ENCODE results near the gene GNAO1.

The GNAO1 gene

DNA sequence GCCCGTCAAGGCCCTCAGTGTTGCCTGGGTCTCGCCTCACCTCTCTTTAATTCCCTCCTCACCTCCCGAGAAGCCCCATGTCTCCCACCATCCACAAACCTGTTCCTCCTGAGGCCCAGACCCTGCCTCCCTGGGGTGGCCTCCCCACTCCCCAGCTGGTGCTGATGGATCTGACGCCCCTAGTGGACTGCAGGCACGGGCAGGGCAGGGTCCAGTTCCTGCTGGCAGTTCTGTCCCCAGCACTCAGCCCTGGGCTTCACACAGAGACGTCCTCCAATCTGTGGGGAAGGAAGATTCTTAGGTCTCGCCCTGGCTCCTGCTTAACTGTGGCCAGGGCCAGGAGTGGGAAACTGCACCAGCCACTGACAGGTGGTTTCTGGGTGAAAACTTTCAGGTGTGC lies 125.3 kb downstream of the GNAO1 start:
- DNase-seq, result no peak

DNA sequence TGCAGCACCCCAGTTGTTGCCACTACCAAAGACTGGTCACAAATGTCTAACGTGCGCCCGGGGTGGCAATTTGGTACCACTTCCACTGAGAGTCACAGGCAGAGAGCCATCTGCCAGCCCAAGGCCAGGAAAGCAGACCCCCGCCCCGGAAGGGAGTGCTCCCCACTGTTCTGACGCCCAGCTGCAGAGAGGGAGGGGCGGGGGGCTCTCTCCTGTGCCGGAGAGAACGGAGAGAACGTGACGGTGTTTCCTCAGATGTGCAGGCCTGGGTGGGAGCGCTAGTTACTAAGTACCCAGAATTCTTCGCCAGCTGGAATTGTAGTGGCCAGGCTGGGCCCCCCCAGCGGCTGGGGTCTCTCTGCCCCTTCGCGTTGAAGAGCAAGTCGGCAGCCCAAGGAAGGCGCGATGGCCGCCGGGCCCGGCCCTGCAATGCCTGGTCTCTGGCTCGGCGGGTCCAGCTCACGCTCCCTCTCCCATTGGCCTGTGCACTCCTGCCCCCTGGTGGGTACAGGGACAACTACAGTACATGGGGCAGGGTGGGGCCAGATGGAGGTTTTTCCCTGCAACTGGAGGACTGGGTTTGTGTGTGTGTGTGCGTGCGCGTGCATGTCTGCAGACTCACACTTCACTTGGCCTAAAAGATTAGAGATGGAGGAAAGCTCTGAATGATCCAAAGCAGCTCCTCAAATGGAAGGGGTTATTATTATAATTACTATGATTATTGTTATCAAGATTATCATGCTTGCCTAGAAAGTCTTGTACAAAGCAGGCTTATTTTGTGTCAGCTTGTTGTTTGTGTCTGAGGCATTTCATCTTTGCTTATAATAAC lies 126.9 kb downstream of the GNAO1 start:
- no peak for DNase-seq

DNA sequence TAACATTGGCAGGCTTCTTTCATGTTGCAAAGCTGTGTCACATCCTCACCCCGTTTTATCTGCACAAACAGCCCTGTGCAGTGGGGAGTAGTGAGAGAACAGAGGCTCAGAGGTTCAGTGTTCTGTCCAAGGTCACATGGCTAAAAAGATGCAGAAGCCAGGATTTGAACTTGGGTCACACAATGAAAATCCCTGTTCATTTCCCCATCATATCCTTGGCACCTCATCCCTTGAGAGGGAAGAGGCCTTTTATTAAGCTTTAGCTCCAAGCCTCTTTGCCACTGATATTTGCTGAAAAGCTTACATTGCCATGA lies 127.5 kb downstream of the GNAO1 start:
- DNase-seq, result no peak

DNA sequence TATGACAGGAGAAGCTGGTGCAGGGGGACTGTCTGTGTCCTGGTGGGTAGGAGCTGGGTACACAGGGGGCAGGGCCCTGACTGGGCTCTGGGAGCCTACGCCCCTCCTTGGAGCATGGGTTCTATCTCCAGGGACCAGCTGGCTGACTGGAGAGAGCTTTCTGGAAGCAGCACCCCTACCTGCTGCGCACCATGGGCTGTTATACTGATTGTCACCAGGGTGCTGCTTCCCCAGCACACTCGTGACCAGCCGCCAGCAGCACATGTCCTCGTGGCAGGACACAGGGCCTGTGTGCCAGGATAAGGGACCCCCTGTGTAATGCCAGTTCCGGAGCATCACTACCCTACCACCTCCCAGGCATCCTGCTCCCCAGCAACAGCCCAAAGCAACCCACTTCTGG lies 128.1 kb downstream of the GNAO1 start:
- DNase-seq, result no peak

DNA sequence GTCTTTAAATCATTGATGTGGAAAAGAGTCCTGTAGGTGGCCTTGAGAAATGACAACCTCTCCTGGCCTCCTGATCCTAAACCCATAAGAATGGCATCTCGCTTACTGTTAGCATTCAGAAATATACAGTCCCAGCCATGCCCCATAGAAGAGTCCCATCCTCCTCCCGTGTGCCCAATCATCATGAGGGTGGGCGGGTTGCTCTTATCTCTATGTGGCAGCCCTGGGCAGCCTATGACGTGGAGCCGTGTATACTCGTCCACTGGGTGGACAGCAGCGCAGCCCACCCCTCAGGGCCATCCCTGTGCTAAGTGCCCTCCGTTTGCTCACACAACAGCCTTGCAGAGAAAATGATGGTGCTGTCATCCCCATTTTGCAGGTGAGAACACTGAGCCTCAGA lies 128.8 kb downstream of the GNAO1 start:
- no peak for DNase-seq

DNA sequence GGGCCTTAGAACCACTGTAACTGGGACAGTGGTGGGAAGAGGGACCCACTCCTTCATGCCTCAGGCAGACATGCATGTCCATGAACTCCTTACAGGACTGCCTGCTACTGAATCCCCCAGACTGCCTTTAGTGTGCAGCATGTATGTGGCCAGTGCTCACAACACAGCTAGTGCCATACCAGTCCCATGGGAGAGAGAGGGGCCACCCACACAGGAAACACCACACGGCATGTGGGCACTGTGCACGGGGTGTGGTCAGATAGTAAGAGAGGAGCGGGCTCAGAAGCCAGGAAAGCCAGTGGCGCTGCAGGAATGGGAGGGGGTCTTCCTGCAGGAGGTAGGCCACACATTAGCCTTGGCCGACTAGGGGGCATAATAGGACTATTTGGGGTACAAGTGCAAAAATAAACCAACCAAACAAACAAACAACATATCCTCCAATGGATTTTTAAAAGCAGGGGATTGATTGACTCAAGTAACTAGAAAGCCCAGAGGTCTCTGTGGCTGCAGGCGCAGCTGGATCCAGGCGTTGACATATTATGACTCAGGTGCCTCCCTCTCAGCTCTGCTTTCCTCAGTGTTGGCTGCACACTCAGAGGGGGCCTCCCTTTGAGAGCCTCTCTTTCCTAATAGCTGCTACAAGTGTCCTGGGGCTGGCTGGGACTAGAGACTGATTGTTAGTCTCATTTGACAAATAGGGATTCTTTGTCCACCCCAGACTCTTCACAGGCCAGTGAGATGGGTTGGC lies 129.7 kb downstream of the GNAO1 start:
- no peak for DNase-seq

DNA sequence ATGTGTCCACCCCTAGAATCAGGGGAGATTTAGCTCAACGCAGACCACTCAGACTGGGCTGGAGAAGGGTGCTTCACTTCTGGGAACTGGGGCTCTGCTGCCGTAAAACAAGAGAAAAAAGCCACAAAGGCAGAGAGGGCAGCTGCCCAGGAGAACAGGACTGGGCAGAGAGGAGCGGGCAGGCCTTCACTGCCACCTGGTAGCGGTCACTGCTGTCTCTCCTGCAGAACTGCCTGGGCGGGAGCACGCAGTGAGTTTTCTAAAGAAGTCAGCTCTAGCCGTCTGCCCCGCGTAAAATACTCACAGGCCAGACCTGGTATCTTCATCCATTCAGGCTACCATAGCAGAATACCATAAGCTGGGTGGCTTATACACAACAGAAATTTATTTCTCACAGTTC lies 130.3 kb downstream of the GNAO1 start:
- DNase-seq, result no peak

DNA sequence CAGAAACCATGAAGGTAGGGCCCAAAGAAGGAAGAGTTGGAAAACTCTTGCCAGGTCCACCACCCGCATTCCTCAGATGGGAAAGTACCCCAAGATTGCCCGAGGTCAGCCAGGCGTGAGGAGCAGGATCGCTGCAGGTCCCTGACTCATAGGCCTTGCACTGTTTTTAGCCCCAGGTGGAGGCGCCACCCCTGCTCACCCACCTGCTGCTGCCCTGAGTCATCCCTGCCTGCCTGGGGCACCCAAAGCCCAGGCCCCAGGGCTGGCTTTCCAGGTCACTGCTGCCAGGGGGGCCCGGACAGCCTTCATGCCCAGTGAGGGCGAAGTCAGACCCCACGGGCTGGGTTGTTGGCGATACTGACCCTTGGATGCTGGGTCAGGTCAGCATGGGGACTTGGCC lies 133.1 kb downstream of the GNAO1 start:
- no peak for DNase-seq

DNA sequence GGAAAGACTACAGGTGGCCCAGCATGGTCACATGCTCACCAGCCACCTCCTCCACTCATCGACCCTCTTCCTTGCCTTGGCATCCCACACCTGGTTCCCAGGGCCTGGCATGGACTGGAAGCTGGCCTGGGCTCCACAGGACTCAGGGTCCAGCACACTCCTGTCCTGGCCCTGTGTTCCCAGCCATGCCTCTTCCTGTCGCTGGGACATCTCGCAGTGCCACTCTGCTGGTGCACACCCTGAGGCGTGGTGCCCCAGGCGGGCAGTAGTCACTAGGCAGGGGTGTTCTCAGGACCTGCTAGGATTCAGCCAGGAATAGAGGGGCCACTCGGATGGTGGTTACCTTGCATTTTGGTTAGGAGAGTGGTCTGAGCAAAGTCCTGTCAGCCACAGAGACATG lies 134.7 kb downstream of the GNAO1 start:
- DNase-seq, result no peak

DNA sequence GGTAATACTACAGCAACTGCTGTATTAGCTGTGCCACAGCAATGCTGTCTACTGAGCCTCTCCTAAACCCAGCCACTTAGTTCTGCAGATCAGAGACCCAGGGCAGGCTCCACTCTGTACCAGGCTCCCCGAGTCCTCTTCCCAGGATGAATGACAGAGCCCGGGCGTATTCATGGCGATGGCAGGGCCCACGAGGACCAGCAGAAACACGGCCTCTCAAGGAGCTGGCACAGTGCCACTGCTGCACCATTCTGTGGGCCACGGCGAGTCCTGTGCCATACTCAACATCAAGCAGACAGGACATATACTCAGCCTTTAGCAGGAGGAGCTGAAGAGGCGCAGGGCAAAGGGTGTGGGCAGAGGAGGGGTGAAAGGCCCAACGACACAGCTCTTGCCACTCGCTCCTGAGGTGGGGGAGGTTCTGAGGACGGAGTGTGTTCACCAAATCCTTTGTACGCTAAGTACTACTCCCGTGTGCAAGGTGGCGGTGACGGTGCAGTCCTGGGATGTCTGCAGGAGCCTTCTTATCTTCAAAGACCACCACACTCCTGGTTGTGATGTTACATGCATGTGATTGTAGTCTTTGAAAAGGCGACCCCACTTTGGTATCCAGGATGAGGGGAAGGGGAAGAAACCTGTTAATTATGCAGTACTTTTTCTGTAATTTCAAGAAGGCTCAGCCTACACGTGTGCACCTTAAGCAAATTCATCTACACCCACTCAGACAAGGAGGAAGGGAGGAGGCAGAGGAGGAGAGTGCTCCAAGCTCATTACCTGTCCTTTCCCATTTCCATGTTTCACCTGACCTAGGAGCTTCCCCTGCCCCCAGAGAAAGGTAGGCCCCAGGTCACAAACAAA lies 136.0 kb downstream of the GNAO1 start:
- DNase-seq, result no peak

DNA sequence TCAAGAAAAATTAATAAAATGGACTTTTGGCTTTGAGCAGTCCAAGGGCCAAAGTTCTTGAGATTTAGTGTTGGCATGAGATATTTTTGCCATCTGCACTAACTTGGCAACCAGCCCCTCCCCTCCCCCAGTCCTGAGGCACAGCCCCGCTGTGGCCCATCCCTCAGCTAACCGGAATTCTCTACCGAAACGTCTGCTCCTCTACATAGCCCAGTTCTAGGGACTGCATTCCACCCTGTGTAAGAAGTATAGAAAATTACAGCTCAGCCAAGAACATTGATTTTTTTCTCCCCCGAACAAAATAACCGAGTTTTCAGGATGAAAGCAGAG lies 136.6 kb downstream of the GNAO1 start:
- DNase-seq, result no peak

DNA sequence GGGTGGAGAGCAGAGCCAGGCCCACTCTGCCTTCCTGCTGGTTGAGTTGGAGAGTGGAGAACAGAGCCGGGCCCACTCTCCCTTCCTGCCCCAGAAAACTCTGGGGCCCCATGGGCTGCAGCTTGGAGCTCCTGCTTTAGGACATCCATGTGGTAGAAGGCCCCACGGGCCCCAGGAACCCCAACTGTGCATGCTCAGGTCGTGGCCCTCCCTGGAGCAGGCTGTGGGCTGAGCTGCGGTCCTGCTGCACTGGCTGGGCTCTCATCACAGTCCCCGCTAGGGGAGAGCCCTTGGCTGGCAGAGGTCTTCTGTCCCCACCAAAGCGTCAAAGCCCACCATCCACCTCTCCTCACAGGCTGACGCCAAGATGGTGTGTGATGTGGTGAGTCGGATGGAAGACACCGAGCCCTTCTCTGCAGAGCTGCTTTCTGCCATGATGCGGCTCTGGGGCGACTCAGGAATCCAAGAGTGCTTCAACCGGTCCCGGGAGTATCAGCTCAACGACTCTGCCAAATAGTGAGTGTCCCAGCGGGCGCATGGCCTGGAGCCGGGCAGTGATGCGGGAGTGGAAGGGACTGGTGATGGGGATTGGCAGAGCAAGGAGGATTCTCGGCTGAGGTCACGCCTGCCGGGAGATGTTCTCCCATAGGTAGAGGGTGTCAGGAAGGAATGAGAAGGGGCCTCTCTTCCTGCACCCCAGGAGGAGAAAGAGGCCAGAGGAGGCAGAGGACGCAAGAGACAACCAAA lies 137.2 kb downstream of the GNAO1 start:
- DNase-seq, result no peak

DNA sequence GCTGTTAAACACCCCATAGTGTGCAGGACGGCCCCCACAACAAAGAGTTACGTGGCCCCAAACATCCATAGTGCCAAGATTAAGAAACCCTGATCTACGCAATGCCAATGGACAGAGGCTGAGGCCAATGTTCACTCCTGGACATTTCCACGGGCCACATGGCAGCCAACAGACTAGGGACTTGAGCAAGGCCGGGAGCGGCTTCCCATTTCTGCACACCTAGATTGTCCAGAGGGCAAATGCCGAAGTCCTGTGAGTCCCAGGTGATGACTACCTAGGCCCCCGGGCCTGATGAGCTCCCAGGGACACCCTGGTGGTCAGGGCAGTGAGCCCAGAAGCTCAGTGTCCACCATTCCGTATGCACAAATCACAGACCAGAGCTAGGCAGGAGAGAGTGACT lies 138.6 kb downstream of the GNAO1 start:
- no peak for DNase-seq

DNA sequence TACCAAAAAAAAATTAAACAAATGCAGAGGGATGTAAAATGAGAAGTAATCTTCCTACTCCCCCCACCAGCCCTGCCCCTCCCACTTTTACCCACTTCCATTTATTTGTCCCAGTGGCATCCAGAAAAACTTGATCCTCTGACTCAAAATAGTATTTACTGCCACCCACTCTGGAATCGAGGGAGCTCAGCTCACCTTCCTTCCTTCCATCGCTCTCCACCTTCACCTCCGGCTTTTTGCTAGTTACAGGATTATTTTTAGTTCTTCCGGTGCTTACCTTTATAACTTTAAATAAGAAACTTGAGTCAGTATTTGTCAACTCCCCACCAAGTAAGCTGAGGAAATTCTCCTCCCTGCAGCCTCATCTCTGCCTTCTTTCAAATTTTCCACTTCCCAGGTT lies 139.2 kb downstream of the GNAO1 start:
- no peak for DNase-seq

DNA sequence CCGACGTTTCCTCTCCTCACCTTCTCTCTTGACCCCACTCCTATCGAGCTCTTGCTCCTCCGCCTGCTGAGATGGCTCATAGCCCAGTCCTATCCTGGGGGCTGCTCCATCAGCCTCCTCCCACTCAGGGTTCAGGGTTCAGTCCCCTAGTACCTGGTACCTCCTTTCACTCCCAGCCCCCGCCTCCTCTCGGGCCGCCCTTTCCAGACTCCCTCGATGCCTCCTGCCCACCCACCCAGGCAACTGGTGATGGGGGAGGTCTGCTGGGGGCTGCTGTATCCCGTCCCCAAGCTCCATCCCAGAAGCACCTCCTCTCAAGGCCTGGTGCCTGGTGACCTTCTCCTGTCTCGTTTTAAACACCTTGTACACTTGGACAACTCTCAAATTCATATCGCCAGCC lies 140.1 kb downstream of the GNAO1 start:
- no peak for DNase-seq

DNA sequence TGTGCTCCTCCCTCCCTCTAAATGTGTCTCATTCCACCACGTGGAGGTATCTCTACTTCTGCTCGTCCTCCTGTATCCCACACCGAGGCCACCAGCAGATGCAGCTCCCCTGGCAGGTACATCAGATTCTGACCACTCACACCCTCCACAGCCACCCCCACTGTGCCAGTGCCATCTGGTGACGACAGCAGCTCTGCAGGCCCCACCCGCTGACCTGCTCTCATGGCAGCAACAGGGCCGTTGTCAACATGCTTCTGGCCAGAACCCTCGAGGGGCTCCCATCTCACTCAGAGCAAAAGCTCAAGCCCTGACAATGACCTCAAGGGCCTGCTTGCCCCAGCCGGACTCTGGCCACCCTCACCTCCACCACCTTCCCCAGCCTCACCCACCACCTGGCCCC lies 140.6 kb downstream of the GNAO1 start:
- no peak for DNase-seq

DNA sequence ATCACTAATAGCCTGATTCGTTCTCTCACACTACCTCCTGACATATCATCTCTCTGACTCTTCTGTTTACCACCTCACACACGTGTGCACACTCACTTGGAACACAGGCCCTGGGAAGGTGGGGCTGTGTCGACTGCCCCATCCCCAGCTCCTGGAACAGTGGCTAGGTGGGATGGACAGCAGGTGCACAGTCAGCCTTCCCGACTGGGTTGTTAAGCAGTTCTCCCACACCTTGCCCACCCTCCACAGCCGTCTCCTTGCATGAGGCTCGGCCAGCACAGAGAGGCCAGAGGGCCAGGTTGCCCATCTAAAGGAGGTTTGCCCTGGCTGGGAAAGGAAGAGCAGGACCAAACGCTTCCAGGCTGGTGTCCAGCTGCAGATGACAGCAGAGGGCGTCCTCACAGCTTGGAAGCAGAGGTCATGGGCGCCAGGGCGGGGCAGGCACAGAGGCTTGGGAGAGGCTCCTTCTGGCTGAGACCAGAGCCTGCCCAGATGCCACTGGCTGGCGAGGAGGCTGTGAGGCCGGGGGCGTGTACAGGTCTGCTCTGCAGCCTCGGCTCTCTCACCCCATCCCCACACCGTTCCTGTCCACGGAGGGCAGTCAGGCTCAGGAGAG lies 141.3 kb downstream of the GNAO1 start:
- DNase-seq, result no peak

DNA sequence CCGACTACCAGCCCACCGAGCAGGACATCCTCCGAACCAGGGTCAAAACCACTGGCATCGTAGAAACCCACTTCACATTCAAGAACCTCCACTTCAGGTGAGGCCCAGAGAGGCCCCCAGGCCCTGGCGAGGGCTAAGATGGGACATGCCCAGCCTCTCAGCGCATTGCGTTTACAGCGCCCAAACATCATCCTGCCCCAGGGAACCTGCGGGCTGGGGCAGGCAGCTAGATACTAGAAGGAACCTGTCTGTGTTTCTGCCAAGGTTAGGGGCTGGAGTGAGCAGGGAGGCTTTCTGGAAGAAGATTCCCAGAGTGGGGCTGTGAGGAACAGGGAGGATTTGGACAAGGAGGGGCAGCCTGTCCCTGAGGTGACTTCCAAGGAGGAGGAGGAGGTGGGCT lies 143.5 kb downstream of the GNAO1 start:
- no peak for DNase-seq

DNA sequence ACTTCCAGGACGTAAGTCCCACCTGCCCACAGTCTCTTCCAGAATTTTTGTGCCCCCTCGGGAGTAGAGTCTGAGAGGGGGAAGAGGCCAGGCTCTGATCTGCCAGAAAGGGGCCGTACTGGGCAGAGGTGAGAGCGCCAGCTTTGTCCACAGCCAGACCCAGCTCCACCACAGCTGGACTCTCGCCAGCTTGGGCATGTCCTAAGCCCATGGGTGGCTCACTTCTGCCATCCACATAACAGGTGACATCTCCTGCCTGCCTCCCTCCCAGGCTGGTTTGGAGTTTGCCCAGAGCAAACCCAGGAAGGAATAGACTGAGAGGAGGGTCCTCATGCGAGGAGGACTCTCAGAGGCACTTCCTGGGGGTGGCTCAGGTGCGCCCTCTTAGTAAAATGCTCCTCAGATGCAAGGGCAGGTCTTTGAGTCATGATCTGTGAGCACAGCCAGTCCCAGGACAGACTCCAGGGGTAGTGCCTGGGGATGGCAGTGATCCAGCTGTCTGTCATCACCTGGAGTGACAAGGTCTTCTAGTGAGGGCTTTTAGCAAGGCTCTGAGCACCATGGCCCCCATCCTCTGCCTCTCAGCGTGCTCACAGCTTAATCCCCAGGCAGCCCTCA lies 144.9 kb downstream of the GNAO1 start:
- no peak for DNase-seq

DNA sequence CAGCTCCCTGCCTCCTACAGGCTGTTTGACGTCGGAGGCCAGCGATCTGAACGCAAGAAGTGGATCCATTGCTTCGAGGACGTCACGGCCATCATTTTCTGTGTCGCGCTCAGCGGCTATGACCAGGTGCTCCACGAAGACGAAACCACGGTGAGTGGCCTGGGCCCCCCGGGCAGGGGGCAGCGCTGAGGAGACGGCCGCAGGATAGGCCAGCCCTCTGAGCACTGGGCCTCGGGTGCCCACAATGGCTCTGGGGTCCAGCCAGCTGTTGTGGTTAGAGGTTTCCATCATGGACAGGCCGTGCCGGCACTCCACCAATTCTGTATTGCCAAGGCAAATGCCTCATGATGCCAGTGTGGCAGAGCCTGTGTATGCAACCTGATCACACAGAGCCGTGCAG lies 145.4 kb downstream of the GNAO1 start:
- DNase-seq, result no peak

DNA sequence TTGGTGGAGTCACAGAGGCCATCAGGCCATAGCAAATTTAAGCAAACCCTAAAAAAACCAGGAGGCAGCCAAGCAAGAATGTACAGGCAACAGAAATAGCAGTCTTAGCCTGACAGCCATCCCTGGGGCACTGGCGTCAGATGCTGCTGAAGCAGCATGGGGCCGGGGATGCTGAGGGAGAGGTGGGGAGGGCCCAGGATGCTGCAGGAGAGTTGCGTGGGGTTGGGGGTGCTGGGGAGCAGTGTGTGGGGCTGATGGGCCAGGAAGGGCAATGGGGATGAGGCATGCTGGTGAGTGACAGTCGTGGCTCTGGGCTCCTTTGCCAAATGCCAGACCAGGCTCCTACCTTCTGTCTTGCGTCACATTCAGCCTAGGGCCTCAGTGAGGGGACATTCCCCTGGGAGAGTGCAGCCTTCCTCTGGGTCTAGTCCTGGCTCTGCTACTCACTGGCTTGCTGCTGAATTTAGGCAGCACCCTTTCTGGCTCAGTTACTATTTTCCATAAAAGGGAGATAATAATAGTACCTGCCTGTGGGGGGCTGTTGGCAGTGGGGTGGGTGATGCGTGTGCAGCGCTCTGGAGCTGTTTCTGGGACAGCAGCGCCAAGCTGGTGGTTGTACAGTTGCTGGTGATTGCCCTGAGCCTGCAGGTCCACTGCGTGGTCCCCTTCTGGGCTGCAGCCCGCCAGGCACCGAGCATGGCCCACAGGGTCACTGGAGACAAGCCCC lies 146.0 kb downstream of the GNAO1 start:
- no peak for DNase-seq

Data from NCI-H1048 (cell line).